Stimulated activated effector memory CD8-positive, alpha-beta T cell treated with anti-CD3 and anti-CD28 coated beads, Interleukin-12 subunit alpha, Interleukin-12 subunit beta, amount 100 ng/mL, for 72 hours (primary cell): ENCODE data around the gene LRRC59.
"Not testable (repeated sequence)": the region's sequence is repeated elsewhere in the genome, so short reads cannot be mapped to it uniquely, and the experiment has no call there.

Experiments
- ATAC-seq: fragments of 150-1000 bp; cut with Tn5 transposase; 2 replicates; pipeline ENCODE4 v1.10.0; 2021
- DNase-seq, 2 donors: peaks; one replicate each; pipeline ENCODE4 v3.0.0; 2021 to 2022; ENCODE audit warnings: low spot score in 2 of 2
- H3K27ac Mint-ChIP-seq: one replicate; pipeline ENCODE4 v1.8.0; 2022; ENCODE audit warnings: mild to moderate bottlenecking, mixed read lengths
- H3K36me3 Mint-ChIP-seq: one replicate; pipeline ENCODE4 v1.8.0; 2022; ENCODE audit warnings: mild to moderate bottlenecking, mixed read lengths
- H3K4me1 Mint-ChIP-seq: one replicate; pipeline ENCODE4 v1.8.0; 2022; ENCODE audit warnings: mixed read lengths
- H3K4me3 Mint-ChIP-seq: one replicate; pipeline ENCODE4 v1.8.0; 2022; ENCODE audit warnings: mild to moderate bottlenecking, mixed read lengths
- H3K9me3 Mint-ChIP-seq: one replicate; pipeline ENCODE4 v1.8.0; 2022; ENCODE audit warnings: mixed read lengths

Gene LRRC59

DNA sequence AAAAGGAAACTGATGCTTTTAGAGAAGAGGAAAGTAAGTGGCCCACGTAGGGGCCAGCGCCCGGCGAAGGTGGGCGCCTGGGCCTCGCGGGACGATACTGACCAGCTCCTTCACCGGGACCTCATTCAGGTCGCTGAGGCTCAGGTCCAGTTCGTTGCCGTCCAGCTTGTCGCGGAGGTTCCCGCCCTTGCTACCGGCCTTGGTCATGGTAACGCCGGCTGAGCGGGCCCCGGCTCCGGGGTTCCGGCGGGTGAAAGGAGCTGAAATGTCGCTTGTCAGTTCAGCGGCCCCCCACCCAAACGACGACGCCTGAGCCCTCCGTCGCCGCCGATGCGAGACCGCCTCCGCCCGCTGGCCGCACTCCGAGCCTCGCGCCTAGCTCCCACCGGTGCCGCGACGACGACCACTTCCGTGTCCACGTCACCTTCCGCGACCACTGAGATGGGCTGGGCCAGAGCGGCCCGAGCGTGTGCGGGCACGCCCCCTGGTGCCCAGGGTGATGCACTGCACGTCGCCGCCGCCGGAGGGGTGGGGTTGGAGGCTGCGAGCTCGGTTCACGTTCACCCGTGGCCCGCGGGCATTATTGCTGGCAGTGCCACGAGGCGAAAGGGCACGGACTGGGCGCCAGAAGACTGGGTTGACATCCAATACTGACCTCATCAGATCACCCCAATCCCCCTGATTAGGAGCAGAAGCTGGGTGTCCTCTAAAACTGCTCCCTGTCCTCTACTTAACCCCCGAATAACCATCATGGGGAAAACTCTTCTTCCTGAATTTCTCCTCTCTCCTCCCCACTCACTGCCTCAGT lies at the start of gene LRRC59:
Gene LRRC59, minus strand, starts transcription at position 413 of the 808 bp plus-strand sequence. Its CDS starts 206 bp downstream, at position 207.
- H3K4me1 Mint-ChIP-seq: peaks cover 40% of the 10 kb centered on the region
- DNase-seq (peak; percentile 98 to 99), ATAC-seq (peak; percentile 99)
- H3K4me3 Mint-ChIP-seq: peak within 1 kb of the TSS; percentile 91
- H3K9me3 Mint-ChIP-seq: no peaks in the 10 kb centered on the region
- peak within 1 kb of the TSS; percentile 94 for H3K27ac Mint-ChIP-seq
- peaks cover 38% of the 10 kb centered on the region for H3K36me3 Mint-ChIP-seq

- H3K36me3 Mint-ChIP-seq: no peaks in the 10 kb centered on the region
- no peaks in the 10 kb centered on the region for H3K9me3 Mint-ChIP-seq
- H3K27ac Mint-ChIP-seq: no peak overlapping the region
These were observed 48.5 kb upstream of the LRRC59 start for GRCh38 chr17:50445730-50446325.

DNA sequence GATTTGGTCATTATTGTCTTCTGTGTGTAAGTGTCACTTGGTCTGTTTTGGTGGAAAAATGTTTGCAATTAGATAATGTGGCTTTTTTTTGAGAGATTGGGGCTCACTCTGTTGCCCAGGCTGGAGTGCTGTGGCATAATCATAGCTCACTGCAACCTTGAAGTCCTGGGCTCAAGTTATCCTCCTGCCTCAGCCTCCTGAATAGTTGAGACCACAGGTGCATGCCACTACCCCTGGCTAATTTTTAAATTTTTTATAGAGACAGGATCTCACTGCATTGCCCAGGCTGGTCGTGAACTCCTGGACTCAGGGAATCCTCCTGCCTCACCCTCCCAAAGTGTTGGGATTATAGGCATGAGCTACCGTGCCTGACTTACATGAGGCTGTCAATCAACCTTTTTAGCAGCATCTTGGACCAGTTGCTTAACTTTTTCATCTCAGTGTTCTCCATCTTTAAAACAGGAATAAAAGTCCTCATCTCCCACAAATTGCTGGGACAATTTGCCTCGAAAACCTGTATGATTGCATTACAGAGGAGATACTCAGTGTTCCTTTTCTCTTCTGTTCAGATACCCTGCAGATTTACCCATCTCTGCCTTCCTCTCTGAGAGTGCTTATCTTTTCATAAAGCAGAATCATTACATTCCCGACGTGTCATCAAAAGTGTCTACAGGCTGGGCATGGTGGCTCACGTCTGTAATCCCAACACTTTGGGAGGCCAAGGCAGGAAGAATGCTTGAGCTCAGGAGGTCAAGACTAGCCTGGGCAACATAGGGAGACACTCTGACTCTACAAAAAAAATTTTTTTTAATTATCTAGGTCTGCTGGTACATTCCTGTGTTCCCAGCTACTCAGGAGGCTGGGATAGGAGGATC lies 47.8 kb upstream of the LRRC59 start:
- ATAC-seq (no peak), DNase-seq (no peak)
- H3K4me1 Mint-ChIP-seq: peaks cover 5% of the 10 kb centered on the region
- no peaks in the 10 kb centered on the region for H3K9me3 Mint-ChIP-seq
- no peak overlapping the region for H3K27ac Mint-ChIP-seq
- H3K4me3 Mint-ChIP-seq: no peak overlapping the region
- H3K36me3 Mint-ChIP-seq: no peaks in the 10 kb centered on the region

More at GRCh38 chr17:50445730-50446325, 48.5 kb upstream of the LRRC59 start:
- H3K4me3 Mint-ChIP-seq: no peak overlapping the region
- ATAC-seq (no peak), DNase-seq (no peak)
- no peaks in the 10 kb centered on the region for H3K4me1 Mint-ChIP-seq

DNA sequence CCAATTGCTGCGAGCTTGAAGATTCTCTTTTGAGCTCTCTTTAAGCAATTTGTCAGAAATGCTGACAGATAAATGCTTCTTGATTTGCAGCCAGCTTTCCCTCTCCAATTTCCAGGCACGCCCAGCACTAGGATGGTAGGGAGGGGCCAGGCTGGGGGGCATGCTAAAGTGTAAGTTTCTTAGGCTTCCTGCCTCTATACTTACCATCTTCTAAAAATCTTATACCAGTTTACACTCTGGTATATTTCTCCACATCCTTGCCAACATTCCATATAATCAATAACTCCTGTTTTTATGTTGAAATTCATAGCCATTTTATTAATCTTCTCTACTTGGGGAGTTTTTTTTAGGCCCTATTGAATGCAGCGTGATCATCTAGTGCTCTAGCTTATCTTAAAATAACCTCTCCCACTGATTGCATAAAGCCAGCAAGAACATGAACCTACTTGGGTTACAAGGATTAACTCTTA lies 46.2 kb upstream of the LRRC59 start:
- H3K4me3 Mint-ChIP-seq: no peak overlapping the region
- H3K9me3 Mint-ChIP-seq: no peaks in the 10 kb centered on the region
- no peak overlapping the region for H3K27ac Mint-ChIP-seq
- H3K4me1 Mint-ChIP-seq: peaks cover 5% of the 10 kb centered on the region
- no peak for DNase-seq
- no peak for ATAC-seq
- no peaks in the 10 kb centered on the region for H3K36me3 Mint-ChIP-seq

DNA sequence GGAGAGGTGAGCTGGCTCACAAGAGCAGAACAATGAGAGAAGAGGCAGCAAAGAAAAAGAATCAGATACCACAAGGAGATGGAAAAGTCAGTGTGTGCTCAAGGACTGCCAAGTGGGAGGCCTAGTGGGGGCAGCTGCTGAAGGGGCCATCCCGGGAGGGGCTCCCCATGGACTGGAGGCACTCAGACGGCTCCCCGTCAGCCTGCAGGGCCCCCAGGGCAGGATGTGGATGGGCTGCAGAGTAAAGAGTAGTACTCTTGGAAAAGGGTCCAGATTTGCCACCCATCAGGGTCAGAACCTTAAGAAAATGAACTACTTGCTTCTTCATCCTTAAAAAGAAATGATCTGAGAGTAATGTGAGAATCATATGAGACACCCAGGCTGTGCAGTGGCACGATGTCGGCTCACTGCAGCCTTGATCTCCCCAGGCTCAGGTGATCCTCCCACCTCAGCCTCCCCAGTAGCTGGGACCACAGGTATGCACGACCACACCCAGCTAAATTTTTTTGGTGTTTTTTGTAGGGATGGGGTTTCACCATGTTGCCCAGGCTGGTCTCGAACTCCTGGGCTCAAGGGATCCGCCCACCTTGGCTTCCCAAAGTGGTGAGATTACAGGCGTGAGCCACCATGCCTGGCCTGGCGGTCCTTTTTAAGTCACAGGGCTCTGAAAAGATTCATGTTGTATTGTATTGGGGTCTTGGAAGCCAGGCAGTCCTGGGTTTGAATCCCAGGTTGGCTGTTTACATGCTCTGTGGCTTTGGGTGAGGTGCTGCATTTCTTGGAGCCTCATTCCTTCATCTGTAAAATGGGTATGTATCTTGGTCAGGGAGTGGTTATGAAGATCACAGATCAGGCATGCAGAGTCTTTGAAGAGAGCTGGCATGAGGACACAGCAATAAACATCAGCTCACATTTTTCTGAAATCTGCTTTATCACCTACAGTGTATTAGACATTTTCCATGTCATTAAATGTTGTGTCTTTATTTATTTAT lies 43.8 kb upstream of the LRRC59 start:
- H3K27ac Mint-ChIP-seq: no peak overlapping the region
- ATAC-seq: no peak
- H3K4me3 Mint-ChIP-seq: no peak overlapping the region
- no peaks in the 10 kb centered on the region for H3K9me3 Mint-ChIP-seq
- H3K4me1 Mint-ChIP-seq: peaks cover 5% of the 10 kb centered on the region
- no peaks in the 10 kb centered on the region for H3K36me3 Mint-ChIP-seq
- no peak for DNase-seq

- Mint-ChIP-seq H3K27ac (no peak overlapping the region), H3K36me3 (no peaks in the 10 kb centered on the region), H3K4me1 (peaks cover 5% of the 10 kb centered on the region), H3K4me3 (no peak overlapping the region), H3K9me3 (no peaks in the 10 kb centered on the region)
- ATAC-seq (no peak), DNase-seq (no peak)
These were observed 43.0 kb upstream of the LRRC59 start for GRCh38 chr17:50440172-50440837.

DNA sequence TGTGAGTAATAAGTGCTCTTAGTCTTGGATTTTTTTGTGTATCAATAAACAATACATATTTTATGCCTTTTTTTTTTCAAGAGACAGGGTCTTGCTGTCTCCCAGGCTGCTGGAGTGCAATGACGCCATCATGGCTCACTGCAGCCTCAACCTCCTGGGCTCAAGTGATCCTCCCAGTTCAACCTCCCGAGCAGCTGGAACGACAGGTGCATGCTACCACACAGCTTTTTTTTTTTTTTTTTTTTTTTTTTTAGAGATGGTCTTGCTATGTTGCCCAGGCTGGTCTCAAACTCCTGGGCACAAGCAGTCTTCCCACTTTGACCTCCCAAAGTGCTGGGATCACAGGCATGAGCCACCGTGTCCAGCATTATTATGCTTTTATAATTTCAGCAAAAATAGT lies 41.7 kb upstream of the LRRC59 start:
- peak overlapping the region; percentile 26 for H3K27ac Mint-ChIP-seq
- H3K4me1 Mint-ChIP-seq: peaks cover 5% of the 10 kb centered on the region
- no peak overlapping the region for H3K4me3 Mint-ChIP-seq
- no peaks in the 10 kb centered on the region for H3K9me3 Mint-ChIP-seq
- DNase-seq (no peak), ATAC-seq (no peak)
- H3K36me3 Mint-ChIP-seq: no peaks in the 10 kb centered on the region

- no peak for DNase-seq
- Mint-ChIP-seq H3K9me3 (no peaks in the 10 kb centered on the region), H3K4me1 (peaks cover 5% of the 10 kb centered on the region), H3K4me3 (no peak overlapping the region), H3K36me3 (no peaks in the 10 kb centered on the region), H3K27ac (no peak overlapping the region)
- no peak for ATAC-seq
These were observed 40.1 kb upstream of the LRRC59 start for GRCh38 chr17:50437409-50437808.

GRCh38 chr17:50432125-50432762 lies 34.9 kb upstream of the LRRC59 start:
- ATAC-seq (no peak), DNase-seq (no peak)
- H3K36me3 Mint-ChIP-seq: no peaks in the 10 kb centered on the region
- peaks cover 9% of the 10 kb centered on the region for H3K4me1 Mint-ChIP-seq
- no peaks in the 10 kb centered on the region for H3K9me3 Mint-ChIP-seq
- peak overlapping the region; percentile 24 for H3K27ac Mint-ChIP-seq
- H3K4me3 Mint-ChIP-seq: no peak overlapping the region

DNA sequence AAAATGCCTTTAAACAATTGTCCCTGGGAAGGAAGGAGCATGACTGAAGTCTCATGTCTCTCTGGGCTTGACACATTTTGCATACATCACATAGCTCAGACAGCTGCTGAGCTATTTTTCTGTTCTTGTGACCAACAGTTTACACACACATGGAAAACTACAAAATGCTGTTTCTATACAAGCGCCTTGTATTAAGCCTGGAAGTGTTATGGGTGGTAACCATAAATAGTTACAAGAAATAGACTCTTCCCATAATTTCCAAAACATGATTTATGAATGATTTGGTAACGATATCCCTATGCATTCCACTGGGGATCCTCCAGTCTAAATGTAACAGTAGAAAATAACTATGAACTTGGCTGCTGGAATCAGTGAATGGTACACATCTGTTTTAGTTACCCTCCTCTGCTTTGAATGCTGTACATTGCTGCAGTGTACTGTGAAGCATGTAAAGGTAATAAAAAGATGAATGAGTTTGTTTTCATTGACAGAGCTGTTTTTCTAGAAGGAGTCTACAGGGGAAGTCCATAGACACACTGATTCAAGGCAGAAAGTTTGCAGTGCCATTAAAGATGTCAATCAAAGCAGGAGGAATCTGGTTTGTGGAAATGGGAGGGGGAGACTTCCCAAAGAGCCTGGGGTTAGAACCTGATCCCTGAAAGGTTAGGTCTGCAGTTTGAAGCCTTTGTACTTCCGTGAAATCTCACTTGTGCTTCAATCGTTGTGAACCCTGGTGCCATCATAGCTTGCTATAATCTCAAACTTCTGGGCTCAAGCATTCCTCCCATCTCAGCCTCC lies 33.7 kb upstream of the LRRC59 start:
- Mint-ChIP-seq H3K9me3 (no peaks in the 10 kb centered on the region), H3K36me3 (no peaks in the 10 kb centered on the region), H3K27ac (no peak overlapping the region), H3K4me1 (peaks cover 16% of the 10 kb centered on the region), H3K4me3 (no peak overlapping the region)
- ATAC-seq (no peak), DNase-seq (no peak)

GRCh38 chr17:50429793-50430192 lies 32.5 kb upstream of the LRRC59 start:
- H3K4me1 Mint-ChIP-seq: peaks cover 25% of the 10 kb centered on the region
- H3K27ac Mint-ChIP-seq: no peak overlapping the region
- ATAC-seq (no peak), DNase-seq (no peak)
- H3K9me3 Mint-ChIP-seq: no peaks in the 10 kb centered on the region
- H3K36me3 Mint-ChIP-seq: no peaks in the 10 kb centered on the region
- H3K4me3 Mint-ChIP-seq: no peak overlapping the region

- ATAC-seq: no peak
These were observed 31.6 kb upstream of the LRRC59 start for GRCh38 chr17:50428831-50429424.

GRCh38 chr17:50428126-50428525 lies 30.8 kb upstream of the LRRC59 start:
- H3K9me3 Mint-ChIP-seq, H3K36me3 Mint-ChIP-seq, H3K27ac Mint-ChIP-seq, DNase-seq, ATAC-seq: not testable (repeated sequence)
- H3K4me3 Mint-ChIP-seq: peak overlapping the region; percentile 79
- H3K4me1 Mint-ChIP-seq: peaks cover 25% of the 10 kb centered on the region

More at GRCh38 chr17:50428831-50429424, 31.6 kb upstream of the LRRC59 start:
- H3K4me3 Mint-ChIP-seq: no peak overlapping the region
- H3K4me1 Mint-ChIP-seq: peaks cover 25% of the 10 kb centered on the region
- H3K27ac Mint-ChIP-seq: no peak overlapping the region
- no peaks in the 10 kb centered on the region for H3K36me3 Mint-ChIP-seq
- no peak for DNase-seq
- H3K9me3 Mint-ChIP-seq: no peaks in the 10 kb centered on the region
